DOHH2 (cell line): ENCODE data around the gene TTC7B.

Experiments
- H3F3A ChIP-seq: fragments of 200-600 bp; sonication (generic), shearing (Covaris generic); 2 replicates; pipeline ENCODE4 v1.6.0; 2016; ENCODE audit warnings: antibody characterized with exemption, mild to moderate bottlenecking; ENCODE audit not compliant: control insufficient read depth, insufficient read depth
- H3K27ac ChIP-seq: fragments of 200-600 bp; sonication (generic); 2 replicates; pipeline ENCODE4 v1.5.1; 2014; ENCODE audit warnings: low read depth, mild to moderate bottlenecking, low read length, moderate library complexity
- H3K27me3 ChIP-seq: fragments of 200-600 bp; sonication (generic); 2 replicates; pipeline ENCODE4 v1.6.1; 2014; ENCODE audit warnings: mild to moderate bottlenecking, low read length, mixed read lengths; ENCODE audit not compliant: control insufficient read depth
- H3K36me3 ChIP-seq: fragments of 200-600 bp; sonication (generic); 2 replicates; pipeline ENCODE4 v1.6.1; 2014; ENCODE audit warnings: mild to moderate bottlenecking, low read length, moderate library complexity, mixed read lengths; ENCODE audit not compliant: control insufficient read depth
- H3K4me1 ChIP-seq: fragments of 200-600 bp; sonication (generic); 2 replicates; pipeline ENCODE4 v1.6.1; 2014; ENCODE audit warnings: mild to moderate bottlenecking, low read length, mixed read lengths; ENCODE audit not compliant: control insufficient read depth
- H3K4me2 ChIP-seq: fragments of 200-600 bp; sonication (generic); 2 replicates; pipeline ENCODE4 v1.6.0; 2014; ENCODE audit warnings: mild to moderate bottlenecking, low read length, moderate library complexity
- H3K4me3 ChIP-seq: fragments of 200-600 bp; sonication (generic); 2 replicates; pipeline ENCODE4 v1.5.1; 2014; ENCODE audit warnings: mild to moderate bottlenecking, low read length, mixed read lengths
- H3K79me2 ChIP-seq: fragments of 200-600 bp; sonication (generic); 2 replicates; pipeline ENCODE4 v1.6.1; 2014; ENCODE audit warnings: mild to moderate bottlenecking, low read length, mixed read lengths; ENCODE audit not compliant: control insufficient read depth
- H3K9me2 ChIP-seq: fragments of 200-600 bp; sonication (generic); replicated peaks from 2 replicates; pipeline ENCODE4 v1.6.1; 2014; ENCODE audit warnings: mild to moderate bottlenecking, low read length, mixed read lengths; ENCODE audit not compliant: control insufficient read depth
- H3K9me3 ChIP-seq: fragments of 200-600 bp; sonication (generic); 2 replicates; pipeline ENCODE4 v1.6.1; 2014; ENCODE audit warnings: antibody characterized with exemption, low read length, mixed read lengths; ENCODE audit not compliant: control insufficient read depth, insufficient read depth
- H4K20me1 ChIP-seq: fragments of 200-600 bp; sonication (generic); 2 replicates; pipeline ENCODE4 v1.6.0; 2014; ENCODE audit warnings: low read depth, mild to moderate bottlenecking, antibody characterized with exemption, low read length, moderate library complexity; ENCODE audit not compliant: control insufficient read depth, insufficient read depth
- EZH2phosphoT487 ChIP-seq: fragments of 200-600 bp; sonication (generic); IDR thresholded peaks from 2 replicates; pipeline ENCODE4 v1.6.1; 2017; ENCODE audit warnings: borderline replicate concordance, mild to moderate bottlenecking, antibody characterized with exemption, low read length, moderate library complexity, mixed read lengths
- TF ChIP-seq, protein P1 (sequence below): fragments of 200-600 bp; sonication (generic); IDR thresholded peaks from one replicate; pipeline ENCODE4 v1.5.1; 2014; ENCODE audit warnings: antibody characterized with exemption, mild to moderate bottlenecking, low read depth, low read length; ENCODE audit not compliant: poor library complexity, severe bottlenecking

The TTC7B gene

DNA sequence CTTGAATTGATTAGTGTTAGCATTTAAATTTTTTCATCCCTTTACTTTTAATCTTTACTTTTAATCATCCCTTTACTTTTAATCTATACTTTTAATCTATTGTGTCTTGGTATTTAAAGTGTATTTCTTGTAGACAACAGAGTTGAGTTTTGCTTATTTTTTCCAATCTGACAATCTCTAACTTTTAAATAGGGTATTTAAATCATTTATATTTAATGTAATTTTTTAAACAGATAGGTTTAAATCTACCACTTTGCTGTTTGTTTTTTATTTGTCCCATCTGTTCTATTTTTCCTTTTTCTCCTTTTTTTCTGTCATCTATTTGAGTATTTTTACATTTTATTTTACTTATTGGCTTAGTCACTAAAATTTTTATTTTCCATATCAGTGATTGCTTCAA lies 68.3 kb downstream of the TTC7B start:
- H3K9me2 ChIP-seq: no peaks in the 10 kb centered on the region
- H3K9me3 ChIP-seq: peaks cover 13% of the 10 kb centered on the region
- no peaks in the 10 kb centered on the region for H4K20me1 ChIP-seq
- no peaks in the 10 kb centered on the region for H3K36me3 ChIP-seq
- H3K4me1 ChIP-seq: no peaks in the 10 kb centered on the region
- H3K27me3 ChIP-seq: peaks cover 5% of the 10 kb centered on the region; the same call in 1 of the 2 replicates
- no peak for TF ChIP-seq EZH2phosphoT487
- TF ChIP-seq, protein P1, sequence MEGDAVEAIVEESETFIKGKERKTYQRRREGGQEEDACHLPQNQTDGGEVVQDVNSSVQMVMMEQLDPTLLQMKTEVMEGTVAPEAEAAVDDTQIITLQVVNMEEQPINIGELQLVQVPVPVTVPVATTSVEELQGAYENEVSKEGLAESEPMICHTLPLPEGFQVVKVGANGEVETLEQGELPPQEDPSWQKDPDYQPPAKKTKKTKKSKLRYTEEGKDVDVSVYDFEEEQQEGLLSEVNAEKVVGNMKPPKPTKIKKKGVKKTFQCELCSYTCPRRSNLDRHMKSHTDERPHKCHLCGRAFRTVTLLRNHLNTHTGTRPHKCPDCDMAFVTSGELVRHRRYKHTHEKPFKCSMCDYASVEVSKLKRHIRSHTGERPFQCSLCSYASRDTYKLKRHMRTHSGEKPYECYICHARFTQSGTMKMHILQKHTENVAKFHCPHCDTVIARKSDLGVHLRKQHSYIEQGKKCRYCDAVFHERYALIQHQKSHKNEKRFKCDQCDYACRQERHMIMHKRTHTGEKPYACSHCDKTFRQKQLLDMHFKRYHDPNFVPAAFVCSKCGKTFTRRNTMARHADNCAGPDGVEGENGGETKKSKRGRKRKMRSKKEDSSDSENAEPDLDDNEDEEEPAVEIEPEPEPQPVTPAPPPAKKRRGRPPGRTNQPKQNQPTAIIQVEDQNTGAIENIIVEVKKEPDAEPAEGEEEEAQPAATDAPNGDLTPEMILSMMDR: no peak
- no peak overlapping the region for H3K4me3 ChIP-seq
- no peak overlapping the region for H3K4me2 ChIP-seq
- no peaks in the 10 kb centered on the region for H3F3A ChIP-seq
- no peak overlapping the region for H3K27ac ChIP-seq
- no peaks in the 10 kb centered on the region for H3K79me2 ChIP-seq

GRCh38 chr14:90743826-90744225 lies 72.4 kb downstream of the TTC7B start:
- no peak overlapping the region for H3K27ac ChIP-seq

DNA sequence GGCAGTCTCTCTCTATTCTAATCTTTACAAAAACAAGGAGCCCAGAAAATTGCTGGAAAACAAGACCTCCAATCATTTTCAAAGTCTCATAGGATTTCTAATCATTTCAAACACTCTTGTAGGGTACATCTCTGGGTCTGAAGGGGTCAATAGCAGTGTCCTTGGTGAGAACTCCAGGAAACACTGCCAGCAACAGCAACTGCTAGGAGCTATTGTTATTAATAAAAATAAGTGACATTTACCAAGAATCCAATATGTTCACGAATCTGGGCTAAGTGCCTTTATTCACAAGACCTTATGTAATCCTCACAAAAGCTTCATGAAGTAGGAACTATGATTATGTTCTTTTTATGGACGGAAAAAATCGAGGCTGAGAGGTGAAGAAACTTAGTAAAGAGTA lies 72.8 kb downstream of the TTC7B start:
- H3K27ac ChIP-seq: no peak overlapping the region
- no peaks in the 10 kb centered on the region for H3K4me1 ChIP-seq
- H3K9me2 ChIP-seq: no peaks in the 10 kb centered on the region
- H3K4me2 ChIP-seq: no peak overlapping the region
- peaks cover 5% of the 10 kb centered on the region; the same call in 1 of the 2 replicates for H3K27me3 ChIP-seq
- no peak overlapping the region for H3K4me3 ChIP-seq
- H3K9me3 ChIP-seq: peaks cover 9% of the 10 kb centered on the region
- H3K36me3 ChIP-seq: no peaks in the 10 kb centered on the region
- TF ChIP-seq, protein P1: no peak
- no peak for TF ChIP-seq EZH2phosphoT487
- H3F3A ChIP-seq: no peaks in the 10 kb centered on the region
- no peaks in the 10 kb centered on the region for H3K79me2 ChIP-seq
- H4K20me1 ChIP-seq: no peaks in the 10 kb centered on the region

More at GRCh38 chr14:90743826-90744225, 72.4 kb downstream of the TTC7B start:
- Histone ChIP-seq H3K4me2 (no peak overlapping the region), H3K27me3 (peaks cover 5% of the 10 kb centered on the region; the same call in 1 of the 2 replicates), H3K9me2 (no peaks in the 10 kb centered on the region), H3K79me2 (no peaks in the 10 kb centered on the region), H4K20me1 (no peaks in the 10 kb centered on the region), H3F3A (no peaks in the 10 kb centered on the region), H3K4me3 (no peak overlapping the region), H3K36me3 (no peaks in the 10 kb centered on the region), H3K9me3 (peaks cover 9% of the 10 kb centered on the region), H3K4me1 (no peaks in the 10 kb centered on the region)
- TF ChIP-seq EZH2phosphoT487: no peak
- TF ChIP-seq, protein P1: no peak
